HEK293 (cell line): ENCODE results near the gene HS3ST4.

Experiments used
- CTCF ChIA-PET: fragments of 350-600 bp; formaldehyde crosslinking; extraction: SDS; loops from one replicate; lab custom pipeline; 2021; ENCODE audit warnings: antibody characterized with exemption; lab: Yijun Ruan, JAX
- POLR2A ChIA-PET: fragments of 300-600 bp; formaldehyde crosslinking; extraction: SDS; loops from one replicate; lab custom pipeline; 2020; ENCODE audit warnings: antibody characterized with exemption, inconsistent platforms; lab: Yijun Ruan, JAX
- H3K27ac ChIP-seq: fragments of 200-500 bp; sonication (Bioruptor generic); 2 replicates; pipeline ENCODE4 v1.5.1; 2014; ENCODE audit warnings: low read depth, low read length, control low read depth, inconsistent platforms; ENCODE audit errors: extremely low read depth
- H3K36me3 ChIP-seq, 2 experiments: fragments of 200-500 bp in 1 of 2; sonication (Bioruptor generic) in 1 of 2; 1 replicate in 1 of 2; 2 replicates in 1 of 2; pipeline ENCODE4 v1.5.1; 2014 to 2017; ENCODE audit warnings: inconsistent platforms in 2 of 2, low read length in 2 of 2; ENCODE audit not compliant: control insufficient read depth in 2 of 2, insufficient read depth in 1 of 2
- H3K4me1 ChIP-seq: fragments of 200-500 bp; sonication (Bioruptor generic); 2 replicates; pipeline ENCODE4 v1.5.1; 2014; ENCODE audit warnings: mild to moderate bottlenecking, low read length, inconsistent platforms; ENCODE audit not compliant: control insufficient read depth, insufficient read depth
- H3K4me3 ChIP-seq: 2 replicates; pipeline ENCODE4 v1.5.1; 2011; ENCODE audit warnings: low read depth, mild to moderate bottlenecking, control low read depth, low read length, moderate library complexity
- H3K9me3 ChIP-seq: fragments of 200-500 bp; sonication (Bioruptor generic); 2 replicates; pipeline ENCODE4 v1.5.1; 2014; ENCODE audit warnings: low read depth, low read length, inconsistent platforms; ENCODE audit not compliant: control insufficient read depth, insufficient read depth
- EGR2 ChIP-seq: fragments of 450-650 bp; formaldehyde crosslinking; IDR thresholded peaks from 2 replicates; pipeline ENCODE4 v1.5.1; 2016; ENCODE audit warnings: low read depth, missing biosample characterization, missing genetic modification characterization
- FEZF1 ChIP-seq: fragments of 450-650 bp; formaldehyde crosslinking; IDR thresholded peaks from 2 replicates; pipeline ENCODE4 v1.5.1; 2016; ENCODE audit warnings: missing biosample characterization, missing genetic modification characterization
- GLI4 ChIP-seq: fragments of 450-650 bp; formaldehyde crosslinking; IDR thresholded peaks from 2 replicates; pipeline ENCODE4 v1.5.1; 2016; ENCODE audit warnings: missing biosample characterization, missing genetic modification characterization
- HOXC10 ChIP-seq: sonication (generic); formaldehyde crosslinking; IDR thresholded peaks from 2 replicates; pipeline ENCODE4 v1.8.1; 2023; ENCODE audit warnings: mild to moderate bottlenecking, missing genetic modification reagents
- OVOL3 ChIP-seq: fragments of 450-650 bp; formaldehyde crosslinking; IDR thresholded peaks from 2 replicates; pipeline ENCODE4 v1.5.1; 2016; ENCODE audit warnings: missing biosample characterization, missing genetic modification characterization
- YY1 ChIP-seq: fragments of 450-650 bp; formaldehyde crosslinking; IDR thresholded peaks from 2 replicates; pipeline ENCODE4 v1.5.1; 2018; ENCODE audit warnings: missing biosample characterization, missing genetic modification characterization
- ZBTB48 ChIP-seq: fragments of 450-650 bp; formaldehyde crosslinking; IDR thresholded peaks from 2 replicates; pipeline ENCODE4 v1.5.1; 2016; ENCODE audit warnings: missing biosample characterization, missing genetic modification characterization
- ZNF114 ChIP-seq: fragments of 450-650 bp; formaldehyde crosslinking; IDR thresholded peaks from 2 replicates; pipeline ENCODE4 v1.5.0; 2017; ENCODE audit warnings: missing biosample characterization, missing genetic modification characterization
- ZNF132 ChIP-seq: fragments of 450-650 bp; formaldehyde crosslinking; IDR thresholded peaks from 2 replicates; pipeline ENCODE4 v1.5.1; 2017; ENCODE audit warnings: missing biosample characterization, missing genetic modification characterization, borderline replicate concordance
- ZNF16 ChIP-seq: fragments of 450-650 bp; formaldehyde crosslinking; IDR thresholded peaks from 2 replicates; pipeline ENCODE4 v1.5.1; 2016; ENCODE audit warnings: low read depth, missing biosample characterization, missing genetic modification characterization
- ZNF202 ChIP-seq: fragments of 450-650 bp; formaldehyde crosslinking; IDR thresholded peaks from 2 replicates; pipeline ENCODE4 v1.5.1; 2016; ENCODE audit warnings: missing biosample characterization, missing genetic modification characterization, borderline replicate concordance
- ZNF391 ChIP-seq: fragments of 450-650 bp; formaldehyde crosslinking; IDR thresholded peaks from 2 replicates; pipeline ENCODE4 v1.5.1; 2016; ENCODE audit warnings: low read depth, missing biosample characterization, missing genetic modification characterization, borderline replicate concordance
- ZNF404 ChIP-seq: fragments of 450-650 bp; formaldehyde crosslinking; IDR thresholded peaks from 2 replicates; pipeline ENCODE4 v1.5.1; 2017; ENCODE audit warnings: missing biosample characterization, missing genetic modification characterization
- ZNF416 ChIP-seq: fragments of 450-650 bp; formaldehyde crosslinking; IDR thresholded peaks from 2 replicates; pipeline ENCODE4 v1.5.1; 2016; ENCODE audit warnings: missing biosample characterization, missing genetic modification characterization
- ZNF433 ChIP-seq: fragments of 450-650 bp; formaldehyde crosslinking; IDR thresholded peaks from 2 replicates; pipeline ENCODE4 v1.5.1; 2016; ENCODE audit warnings: missing biosample characterization, missing genetic modification characterization, low read depth
- ZNF514 ChIP-seq: fragments of 450-650 bp; formaldehyde crosslinking; IDR thresholded peaks from 2 replicates; pipeline ENCODE4 v1.5.1; 2016; ENCODE audit warnings: missing biosample characterization, missing genetic modification characterization
- ZNF548 ChIP-seq: fragments of 450-650 bp; formaldehyde crosslinking; IDR thresholded peaks from 2 replicates; pipeline ENCODE4 v1.5.1; 2016; ENCODE audit warnings: missing biosample characterization, missing genetic modification characterization
- ZNF610 ChIP-seq: fragments of 450-650 bp; formaldehyde crosslinking; IDR thresholded peaks from 2 replicates; pipeline ENCODE4 v1.5.1; 2016; ENCODE audit warnings: missing biosample characterization, missing genetic modification characterization, borderline replicate concordance
- ZNF660 ChIP-seq: fragments of 450-650 bp; IDR thresholded peaks from 2 replicates; pipeline ENCODE4 v1.5.1; 2018; ENCODE audit warnings: missing biosample characterization, mild to moderate bottlenecking, missing genetic modification characterization
- ZNF670 ChIP-seq: fragments of 450-650 bp; formaldehyde crosslinking; IDR thresholded peaks from 2 replicates; pipeline ENCODE4 v1.5.1; 2016; ENCODE audit warnings: missing biosample characterization, missing genetic modification characterization, low read depth
- TF ChIP-seq, protein P1 (sequence below): fragments of 450-650 bp; formaldehyde crosslinking; IDR thresholded peaks from 2 replicates; pipeline ENCODE4 v1.5.1; 2016; ENCODE audit warnings: missing biosample characterization, missing genetic modification characterization
- TF ChIP-seq, protein P2 (sequence below): fragments of 450-650 bp; formaldehyde crosslinking; IDR thresholded peaks from 2 replicates; pipeline ENCODE4 v1.5.1; 2016; ENCODE audit warnings: missing biosample characterization, missing genetic modification characterization
- TF ChIP-seq, protein P3 (sequence below): fragments of 450-650 bp; formaldehyde crosslinking; IDR thresholded peaks from 2 replicates; pipeline ENCODE4 v1.5.1; 2016; ENCODE audit warnings: missing biosample characterization, missing genetic modification characterization
- TF ChIP-seq, protein P4 (sequence below): IDR thresholded peaks from 2 replicates; pipeline ENCODE4 v1.6.1; 2011; ENCODE audit warnings: mild to moderate bottlenecking, low read depth, low read length, borderline replicate concordance
- TF ChIP-seq, protein P5 (sequence below): fragments of 450-650 bp; IDR thresholded peaks from 2 replicates; pipeline ENCODE4 v1.5.1; 2018; ENCODE audit warnings: missing biosample characterization, missing genetic modification characterization
- TF ChIP-seq, protein P6 (sequence below): fragments of 450-650 bp; formaldehyde crosslinking; IDR thresholded peaks from 2 replicates; pipeline ENCODE4 v1.5.1; 2016; ENCODE audit warnings: missing biosample characterization, missing genetic modification characterization

The HS3ST4 gene

DNA sequence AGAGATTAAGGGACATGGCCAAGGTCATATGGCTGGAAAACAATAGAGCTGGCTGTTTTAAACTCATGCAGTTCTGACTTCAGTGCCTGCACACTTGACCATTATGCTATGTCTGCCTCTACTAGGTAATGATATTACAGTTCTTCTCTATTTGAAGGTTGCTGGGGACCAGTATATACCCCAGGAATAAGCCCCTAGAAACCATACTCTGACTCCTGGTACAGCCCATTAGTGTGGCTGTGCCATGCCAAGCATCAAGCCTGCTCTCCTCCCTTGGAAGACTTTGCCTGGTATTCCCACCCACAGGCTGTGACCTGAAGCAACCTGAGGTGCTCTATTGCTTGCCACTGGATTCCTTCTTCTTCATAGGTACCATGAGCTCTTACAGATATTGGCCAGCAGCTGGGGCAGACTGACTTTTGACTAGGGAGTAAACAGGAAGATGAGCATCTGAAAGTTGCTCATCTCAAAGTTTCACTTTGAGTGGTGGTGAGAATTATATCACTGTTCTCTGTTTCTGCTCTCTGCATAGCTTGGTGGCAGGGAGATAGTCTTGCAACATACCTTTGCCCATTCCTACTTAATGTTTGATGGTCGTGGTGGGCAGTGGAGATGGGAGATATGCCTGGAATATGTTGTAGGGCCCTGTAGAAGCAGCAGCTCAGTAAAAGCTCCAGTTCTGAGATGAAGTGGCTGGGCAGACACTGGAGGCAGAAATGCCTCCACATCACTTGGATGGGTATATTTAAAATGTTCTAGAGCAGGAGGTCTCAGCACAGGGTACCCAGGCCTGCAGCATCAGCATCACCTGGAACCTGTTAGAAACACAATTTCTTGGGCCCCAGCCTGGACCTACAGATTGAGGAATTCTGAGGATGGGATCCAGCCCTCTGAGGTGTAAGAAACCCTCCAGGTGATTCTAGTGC, 274.7 kb downstream of the HS3ST4 start:
- H3K9me3 ChIP-seq, result no peaks in the 10 kb centered on the region
- H3K36me3 ChIP-seq, result no peaks in the 10 kb centered on the region
- ChIA-PET POLR2A (no interaction called here), CTCF (no interaction called here)
- H3K27ac ChIP-seq, result no peak overlapping the region
- no peaks in the 10 kb centered on the region for H3K4me1 ChIP-seq
- no peak overlapping the region for H3K4me3 ChIP-seq
- TF ChIP-seq ZNF548, result no peak
- TF ChIP-seq, protein P1, sequence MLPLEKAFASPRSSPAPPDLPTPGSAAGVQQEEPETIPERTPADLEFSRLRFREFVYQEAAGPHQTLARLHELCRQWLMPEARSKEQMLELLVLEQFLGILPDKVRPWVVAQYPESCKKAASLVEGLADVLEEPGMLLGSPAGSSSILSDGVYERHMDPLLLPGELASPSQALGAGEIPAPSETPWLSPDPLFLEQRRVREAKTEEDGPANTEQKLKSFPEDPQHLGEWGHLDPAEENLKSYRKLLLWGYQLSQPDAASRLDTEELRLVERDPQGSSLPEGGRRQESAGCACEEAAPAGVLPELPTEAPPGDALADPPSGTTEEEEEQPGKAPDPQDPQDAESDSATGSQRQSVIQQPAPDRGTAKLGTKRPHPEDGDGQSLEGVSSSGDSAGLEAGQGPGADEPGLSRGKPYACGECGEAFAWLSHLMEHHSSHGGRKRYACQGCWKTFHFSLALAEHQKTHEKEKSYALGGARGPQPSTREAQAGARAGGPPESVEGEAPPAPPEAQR (tag by site-specific recombination), result no peak
- TF ChIP-seq ZNF391 (tag by site-specific recombination), result no peak
- TF ChIP-seq ZNF114 (tag by site-specific recombination), result no peak
- TF ChIP-seq EGR2 (tag by site-specific recombination), result no peak
- TF ChIP-seq ZNF404 (tag by site-specific recombination), result no peak
- no peak for TF ChIP-seq GLI4 (tag by site-specific recombination)
- no peak for TF ChIP-seq ZNF202 (tag by site-specific recombination)
- TF ChIP-seq, protein P2, sequence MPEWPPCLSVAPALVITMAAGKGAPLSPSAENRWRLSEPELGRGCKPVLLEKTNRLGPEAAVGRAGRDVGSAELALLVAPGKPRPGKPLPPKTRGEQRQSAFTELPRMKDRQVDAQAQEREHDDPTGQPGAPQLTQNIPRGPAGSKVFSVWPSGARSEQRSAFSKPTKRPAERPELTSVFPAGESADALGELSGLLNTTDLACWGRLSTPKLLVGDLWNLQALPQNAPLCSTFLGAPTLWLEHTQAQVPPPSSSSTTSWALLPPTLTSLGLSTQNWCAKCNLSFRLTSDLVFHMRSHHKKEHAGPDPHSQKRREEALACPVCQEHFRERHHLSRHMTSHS, result no peak
- TF ChIP-seq ZNF610 (tag by site-specific recombination), result no peak
- TF ChIP-seq ZNF514 (tag by site-specific recombination), result no peak
- no peak for TF ChIP-seq OVOL3 (tag by site-specific recombination)
- TF ChIP-seq HOXC10 (CRISPR knock-in tag), result no peak
- TF ChIP-seq ZNF16 (tag by site-specific recombination), result no peak
- no peak for TF ChIP-seq ZNF433 (tag by site-specific recombination)
- TF ChIP-seq, protein P3, sequence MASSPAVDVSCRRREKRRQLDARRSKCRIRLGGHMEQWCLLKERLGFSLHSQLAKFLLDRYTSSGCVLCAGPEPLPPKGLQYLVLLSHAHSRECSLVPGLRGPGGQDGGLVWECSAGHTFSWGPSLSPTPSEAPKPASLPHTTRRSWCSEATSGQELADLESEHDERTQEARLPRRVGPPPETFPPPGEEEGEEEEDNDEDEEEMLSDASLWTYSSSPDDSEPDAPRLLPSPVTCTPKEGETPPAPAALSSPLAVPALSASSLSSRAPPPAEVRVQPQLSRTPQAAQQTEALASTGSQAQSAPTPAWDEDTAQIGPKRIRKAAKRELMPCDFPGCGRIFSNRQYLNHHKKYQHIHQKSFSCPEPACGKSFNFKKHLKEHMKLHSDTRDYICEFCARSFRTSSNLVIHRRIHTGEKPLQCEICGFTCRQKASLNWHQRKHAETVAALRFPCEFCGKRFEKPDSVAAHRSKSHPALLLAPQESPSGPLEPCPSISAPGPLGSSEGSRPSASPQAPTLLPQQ, result no peak
- no peak for TF ChIP-seq ZBTB48 (tag by site-specific recombination)
- TF ChIP-seq, protein P4, sequence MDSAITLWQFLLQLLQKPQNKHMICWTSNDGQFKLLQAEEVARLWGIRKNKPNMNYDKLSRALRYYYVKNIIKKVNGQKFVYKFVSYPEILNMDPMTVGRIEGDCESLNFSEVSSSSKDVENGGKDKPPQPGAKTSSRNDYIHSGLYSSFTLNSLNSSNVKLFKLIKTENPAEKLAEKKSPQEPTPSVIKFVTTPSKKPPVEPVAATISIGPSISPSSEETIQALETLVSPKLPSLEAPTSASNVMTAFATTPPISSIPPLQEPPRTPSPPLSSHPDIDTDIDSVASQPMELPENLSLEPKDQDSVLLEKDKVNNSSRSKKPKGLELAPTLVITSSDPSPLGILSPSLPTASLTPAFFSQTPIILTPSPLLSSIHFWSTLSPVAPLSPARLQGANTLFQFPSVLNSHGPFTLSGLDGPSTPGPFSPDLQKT, result no peak
- TF ChIP-seq, all 188 proteins: peak for 0

DNA sequence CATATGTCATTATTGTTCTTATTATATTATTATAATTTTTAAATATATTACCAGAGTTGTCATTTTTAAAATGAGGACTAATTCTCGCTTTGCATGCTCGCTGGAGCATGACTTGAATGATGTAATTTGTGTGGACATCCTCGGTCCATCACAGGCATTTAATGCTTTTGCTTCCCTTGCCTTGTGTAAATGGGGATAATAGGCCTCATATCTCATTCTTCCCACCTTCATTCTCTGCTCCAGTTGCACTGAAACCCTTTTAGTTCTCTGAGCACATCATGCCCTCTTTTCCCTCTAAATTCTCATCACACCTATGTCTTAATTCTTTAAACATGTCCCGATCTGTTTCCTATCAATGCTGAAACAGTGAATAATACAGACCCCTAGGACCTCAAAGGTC, 285.4 kb downstream of the HS3ST4 start:
- Histone ChIP-seq H3K4me3 (no peak overlapping the region), H3K4me1 (no peaks in the 10 kb centered on the region), H3K9me3 (no peaks in the 10 kb centered on the region), H3K36me3 (no peaks in the 10 kb centered on the region), H3K27ac (no peak overlapping the region)
- CTCF ChIA-PET, result no interaction called here
- TF ChIP-seq, protein P5, sequence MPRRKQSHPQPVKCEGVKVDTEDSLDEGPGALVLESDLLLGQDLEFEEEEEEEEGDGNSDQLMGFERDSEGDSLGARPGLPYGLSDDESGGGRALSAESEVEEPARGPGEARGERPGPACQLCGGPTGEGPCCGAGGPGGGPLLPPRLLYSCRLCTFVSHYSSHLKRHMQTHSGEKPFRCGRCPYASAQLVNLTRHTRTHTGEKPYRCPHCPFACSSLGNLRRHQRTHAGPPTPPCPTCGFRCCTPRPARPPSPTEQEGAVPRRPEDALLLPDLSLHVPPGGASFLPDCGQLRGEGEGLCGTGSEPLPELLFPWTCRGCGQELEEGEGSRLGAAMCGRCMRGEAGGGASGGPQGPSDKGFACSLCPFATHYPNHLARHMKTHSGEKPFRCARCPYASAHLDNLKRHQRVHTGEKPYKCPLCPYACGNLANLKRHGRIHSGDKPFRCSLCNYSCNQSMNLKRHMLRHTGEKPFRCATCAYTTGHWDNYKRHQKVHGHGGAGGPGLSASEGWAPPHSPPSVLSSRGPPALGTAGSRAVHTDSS (tag by site-specific recombination), result no peak
- TF ChIP-seq ZNF670 (no peak), ZNF416 (no peak), ZBTB48 (tag by site-specific recombination) (no peak), FEZF1 (tag by site-specific recombination) (no peak), ZNF132 (tag by site-specific recombination) (no peak), YY1 (tag by site-specific recombination) (no peak), ZNF660 (tag by site-specific recombination) (no peak), GLI4 (tag by site-specific recombination) (no peak)
- TF ChIP-seq, protein P6, sequence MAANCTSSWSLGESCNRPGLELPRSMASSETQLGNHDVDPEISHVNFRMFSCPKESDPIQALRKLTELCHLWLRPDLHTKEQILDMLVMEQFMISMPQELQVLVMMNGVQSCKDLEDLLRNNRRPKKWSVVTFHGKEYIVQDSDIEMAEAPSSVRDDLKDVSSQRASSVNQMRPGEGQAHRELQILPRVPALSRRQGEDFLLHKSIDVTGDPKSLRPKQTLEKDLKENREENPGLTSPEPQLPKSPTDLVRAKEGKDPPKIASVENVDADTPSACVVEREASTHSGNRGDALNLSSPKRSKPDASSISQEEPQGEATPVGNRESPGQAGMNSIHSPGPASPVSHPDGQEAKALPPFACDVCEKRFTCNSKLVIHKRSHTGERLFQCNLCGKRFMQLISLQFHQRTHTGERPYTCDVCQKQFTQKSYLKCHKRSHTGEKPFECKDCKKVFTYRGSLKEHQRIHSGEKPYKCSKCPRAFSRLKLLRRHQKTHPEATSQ (tag by site-specific recombination), result no peak
- POLR2A ChIA-PET, result no interaction called here
